ENCODE data around the gene ARHGEF16.

ARHGEF16 gene

GRCh38 chr1:3498246-3498930 lies 43.9 kb downstream of the ARHGEF16 start:
- H3K4me3 ChIP-seq (ENCODE audit: low read depth, low read length) = no peak overlapping the region
- no peak overlapping the region for H3K27ac ChIP-seq (ENCODE audit: extremely low read depth, low read depth, low read length)
- TF ChIP-seq ZNF37A (tag by site-specific recombination; IDR thresholded peaks at IDR 0.05) (no peak), ZIC2 (tag by site-specific recombination; IDR thresholded peaks at IDR 0.05) (peak; percentile 33; the same call in 1 of the 2 replicates)
- POLR2A ChIA-PET = no interaction called here
- no peaks in the 10 kb centered on the region for H3K4me1 ChIP-seq (ENCODE audit: control insufficient read depth, insufficient read depth, low read length)
- no peaks in the 10 kb centered on the region for H3K9me3 ChIP-seq (ENCODE audit: control insufficient read depth, insufficient read depth, low read depth, low read length)
- no peaks in the 10 kb centered on the region for H3K36me3 ChIP-seq (ENCODE audit: control insufficient read depth in 2 of 2, insufficient read depth in 1 of 2, low read length in 2 of 2)
- CTCF ChIA-PET = no interaction called here

DNA sequence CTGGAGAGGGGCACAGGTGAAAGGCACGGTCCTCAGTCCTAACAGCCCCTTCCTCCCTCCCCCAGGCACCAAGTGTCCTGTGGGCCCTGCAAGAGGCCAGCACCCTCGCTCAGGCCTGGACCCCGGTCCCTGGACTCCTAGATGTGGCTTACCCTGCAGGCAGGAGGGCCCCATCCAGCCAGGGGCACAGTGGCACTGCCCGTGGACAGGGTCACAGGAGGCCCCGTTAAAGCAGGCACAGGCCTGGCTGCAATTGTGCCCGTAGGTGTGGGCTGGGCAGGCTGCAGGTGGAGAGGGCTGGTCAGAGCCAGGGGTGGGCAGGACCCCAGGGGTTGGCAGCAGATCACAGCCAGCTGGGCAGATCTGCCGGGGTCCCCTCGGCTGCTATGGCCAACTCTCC lies 44.5 kb downstream of the ARHGEF16 start:
- ChIA-PET POLR2A (no interaction called here), CTCF (no interaction called here)
- H3K4me1 ChIP-seq (ENCODE audit: control insufficient read depth, insufficient read depth, low read length) = no peaks in the 10 kb centered on the region
- no peaks in the 10 kb centered on the region for H3K9me3 ChIP-seq (ENCODE audit: control insufficient read depth, insufficient read depth, low read depth, low read length)
- H3K27ac ChIP-seq (ENCODE audit: extremely low read depth, low read depth, low read length) = no peak overlapping the region
- no peak for TF ChIP-seq ZNF677 (tag by site-specific recombination; IDR thresholded peaks at IDR 0.05)
- no peak for TF ChIP-seq ZBTB7A (tag by site-specific recombination; IDR thresholded peaks at IDR 0.05; ENCODE audit: low read depth)
- no peak for TF ChIP-seq GLI2 (tag by site-specific recombination; IDR thresholded peaks at IDR 0.05; ENCODE audit: borderline replicate concordance, low read depth)
- no peak for TF ChIP-seq ZNF350 (tag by site-specific recombination; IDR thresholded peaks at IDR 0.05)
- TF ChIP-seq, protein P1, sequence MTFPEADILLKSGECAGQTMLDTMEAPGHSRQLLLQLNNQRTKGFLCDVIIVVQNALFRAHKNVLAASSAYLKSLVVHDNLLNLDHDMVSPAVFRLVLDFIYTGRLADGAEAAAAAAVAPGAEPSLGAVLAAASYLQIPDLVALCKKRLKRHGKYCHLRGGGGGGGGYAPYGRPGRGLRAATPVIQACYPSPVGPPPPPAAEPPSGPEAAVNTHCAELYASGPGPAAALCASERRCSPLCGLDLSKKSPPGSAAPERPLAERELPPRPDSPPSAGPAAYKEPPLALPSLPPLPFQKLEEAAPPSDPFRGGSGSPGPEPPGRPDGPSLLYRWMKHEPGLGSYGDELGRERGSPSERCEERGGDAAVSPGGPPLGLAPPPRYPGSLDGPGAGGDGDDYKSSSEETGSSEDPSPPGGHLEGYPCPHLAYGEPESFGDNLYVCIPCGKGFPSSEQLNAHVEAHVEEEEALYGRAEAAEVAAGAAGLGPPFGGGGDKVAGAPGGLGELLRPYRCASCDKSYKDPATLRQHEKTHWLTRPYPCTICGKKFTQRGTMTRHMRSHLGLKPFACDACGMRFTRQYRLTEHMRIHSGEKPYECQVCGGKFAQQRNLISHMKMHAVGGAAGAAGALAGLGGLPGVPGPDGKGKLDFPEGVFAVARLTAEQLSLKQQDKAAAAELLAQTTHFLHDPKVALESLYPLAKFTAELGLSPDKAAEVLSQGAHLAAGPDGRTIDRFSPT (tag by site-specific recombination; IDR thresholded peaks at IDR 0.05) = peak; percentile 19; the same call in 1 of the 2 replicates
- TF ChIP-seq, protein P2, sequence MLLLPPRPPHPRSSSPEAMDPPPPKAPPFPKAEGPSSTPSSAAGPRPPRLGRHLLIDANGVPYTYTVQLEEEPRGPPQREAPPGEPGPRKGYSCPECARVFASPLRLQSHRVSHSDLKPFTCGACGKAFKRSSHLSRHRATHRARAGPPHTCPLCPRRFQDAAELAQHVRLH (tag by site-specific recombination; IDR thresholded peaks at IDR 0.05) = no peak
- no peak for TF ChIP-seq PRDM2 (tag by site-specific recombination; IDR thresholded peaks at IDR 0.05; ENCODE audit: borderline replicate concordance)
- H3K4me3 ChIP-seq (ENCODE audit: low read depth, low read length) = no peak overlapping the region
- no peaks in the 10 kb centered on the region for H3K36me3 ChIP-seq (ENCODE audit: control insufficient read depth in 2 of 2, insufficient read depth in 1 of 2, low read length in 2 of 2)

GRCh38 chr1:3499611-3500010 lies 45.1 kb downstream of the ARHGEF16 start:
- H3K4me1 ChIP-seq (ENCODE audit: control insufficient read depth, insufficient read depth, low read length) = no peaks in the 10 kb centered on the region
- CTCF ChIA-PET = no interaction called here
- H3K27ac ChIP-seq (ENCODE audit: extremely low read depth, low read depth, low read length) = no peak overlapping the region
- POLR2A ChIA-PET = no interaction called here
- H3K36me3 ChIP-seq (ENCODE audit: control insufficient read depth in 2 of 2, insufficient read depth in 1 of 2, low read length in 2 of 2) = no peaks in the 10 kb centered on the region
- no peaks in the 10 kb centered on the region for H3K9me3 ChIP-seq (ENCODE audit: control insufficient read depth, insufficient read depth, low read depth, low read length)
- H3K4me3 ChIP-seq (ENCODE audit: low read depth, low read length) = no peak overlapping the region
- TF ChIP-seq, protein P3, sequence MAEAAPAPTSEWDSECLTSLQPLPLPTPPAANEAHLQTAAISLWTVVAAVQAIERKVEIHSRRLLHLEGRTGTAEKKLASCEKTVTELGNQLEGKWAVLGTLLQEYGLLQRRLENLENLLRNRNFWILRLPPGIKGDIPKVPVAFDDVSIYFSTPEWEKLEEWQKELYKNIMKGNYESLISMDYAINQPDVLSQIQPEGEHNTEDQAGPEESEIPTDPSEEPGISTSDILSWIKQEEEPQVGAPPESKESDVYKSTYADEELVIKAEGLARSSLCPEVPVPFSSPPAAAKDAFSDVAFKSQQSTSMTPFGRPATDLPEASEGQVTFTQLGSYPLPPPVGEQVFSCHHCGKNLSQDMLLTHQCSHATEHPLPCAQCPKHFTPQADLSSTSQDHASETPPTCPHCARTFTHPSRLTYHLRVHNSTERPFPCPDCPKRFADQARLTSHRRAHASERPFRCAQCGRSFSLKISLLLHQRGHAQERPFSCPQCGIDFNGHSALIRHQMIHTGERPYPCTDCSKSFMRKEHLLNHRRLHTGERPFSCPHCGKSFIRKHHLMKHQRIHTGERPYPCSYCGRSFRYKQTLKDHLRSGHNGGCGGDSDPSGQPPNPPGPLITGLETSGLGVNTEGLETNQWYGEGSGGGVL (tag by site-specific recombination; IDR thresholded peaks at IDR 0.05) = no peak
- TF ChIP-seq ZNF37A (tag by site-specific recombination; IDR thresholded peaks at IDR 0.05) = no peak
- no peak for TF ChIP-seq ZNF626 (tag by site-specific recombination; IDR thresholded peaks at IDR 0.05)
- no peak for TF ChIP-seq ZNF24 (tag by site-specific recombination; IDR thresholded peaks at IDR 0.05)
- no peak for TF ChIP-seq ZBTB49 (tag by site-specific recombination; IDR thresholded peaks at IDR 0.05; ENCODE audit: low read depth)
- no peak for TF ChIP-seq KLF9 (tag by site-specific recombination; IDR thresholded peaks at IDR 0.05; ENCODE audit: low read depth)
- no peak for TF ChIP-seq ZBTB20 (tag by site-specific recombination; IDR thresholded peaks at IDR 0.05)
- TF ChIP-seq KLF16 (tag by site-specific recombination; IDR thresholded peaks at IDR 0.05) = no peak
- no peak for TF ChIP-seq ZFP37 (tag by site-specific recombination; IDR thresholded peaks at IDR 0.05)
